Endothelial cell of umbilical vein (primary cell): ENCODE results near the gene RNASE8.

ENCODE experiments used
- CTCF ChIP-seq, 2 donors: IDR thresholded peaks; 1 replicate in 1 of 2; 2 replicates in 1 of 2; pipeline ENCODE4 v1.5.1; 2011; ENCODE audit warnings: low read length in 2 of 2, mild to moderate bottlenecking in 2 of 2, moderate library complexity in 2 of 2, control low read depth in 1 of 2, inconsistent platforms in 1 of 2, low read depth in 1 of 2; ENCODE audit not compliant: insufficient read depth in 1 of 2; ENCODE audit errors: extremely low read depth in 1 of 2
- JUN ChIP-seq: IDR thresholded peaks from 2 replicates; pipeline ENCODE4 v1.6.1; 2011; ENCODE audit warnings: borderline replicate concordance, low read depth; ENCODE audit not compliant: insufficient read length, insufficient read depth
- MAX ChIP-seq: IDR thresholded peaks from 2 replicates; pipeline ENCODE4 v1.6.1; 2011; ENCODE audit not compliant: insufficient read depth, insufficient read length
- POLR2AphosphoS5 ChIP-seq: IDR thresholded peaks from 2 replicates; pipeline ENCODE4 v1.6.1; 2012; ENCODE audit warnings: low read depth, mild to moderate bottlenecking, control low read depth, low read length, moderate library complexity; ENCODE audit not compliant: insufficient read depth

GRCh38 chr14:21036751-21037150, 20.9 kb upstream of the RNASE8 start:
- TF ChIP-seq CTCF (IDR thresholded peaks at IDR 0.05; ENCODE audit: extremely low read depth in 1 of 2, insufficient read depth in 1 of 2, low read depth in 1 of 2, low read length in 2 of 2) = no peak
- TF ChIP-seq MAX = no peak
- no peak for TF ChIP-seq JUN
- no peak for TF ChIP-seq POLR2AphosphoS5
